Mesothelial cell of epicardium (in vitro differentiated cells): ENCODE results near the gene RHBDF1. TPM values are rescaled to one million over a fixed set of nuclear protein-coding genes. Genes with fewer than 3 reads are reported as not detected.
"Not testable (repeated sequence)": the region's sequence is repeated elsewhere in the genome, so short reads cannot be mapped to it uniquely, and the experiment has no call there.

Experiments
- DNase-seq, 2 experiments: peaks; one replicate each; pipeline ENCODE4 v3.0.0; 2021; ENCODE audit warnings: low spot score in 2 of 2; ENCODE audit not compliant: unreplicated experiment in 2 of 2
- H3K27ac Mint-ChIP-seq: 2 replicates; pipeline ENCODE4 v1.8.0; 2021; ENCODE audit warnings: mixed read lengths
- H3K27me3 Mint-ChIP-seq: 2 replicates; pipeline ENCODE4 v1.8.0; 2021; ENCODE audit warnings: low read depth, mixed read lengths
- H3K36me3 Mint-ChIP-seq: 2 replicates; pipeline ENCODE4 v1.8.0; 2021; ENCODE audit warnings: mixed read lengths
- H3K4me1 Mint-ChIP-seq: 2 replicates; pipeline ENCODE4 v1.8.0; 2021; ENCODE audit warnings: mixed read lengths
- H3K4me3 Mint-ChIP-seq: 2 replicates; pipeline ENCODE4 v1.8.0; 2021; ENCODE audit warnings: mild to moderate bottlenecking, moderate library complexity, mixed read lengths
- H3K9me3 Mint-ChIP-seq: 2 replicates; pipeline ENCODE4 v1.8.0; 2021; ENCODE audit warnings: mixed read lengths
- total RNA-seq: library from RNA; stranded (reverse); gene quantifications from 3 replicates; pipeline ENCODE4 v1.2.1, GENCODE V29; 2021
- TF ChIP-seq, protein P1 (sequence below): fragments of 200-600 bp; sonication (generic); IDR thresholded peaks from one replicate; pipeline ENCODE4 v1.5.0; 2021; ENCODE audit warnings: antibody characterized with exemption; ENCODE audit not compliant: unreplicated experiment

RHBDF1 gene
- total RNA-seq, 1 donor from 2014 or later: 81.2 TPM

- Mint-ChIP-seq H3K27me3 (no peaks in the 10 kb centered on the region), H3K9me3 (no peaks in the 10 kb centered on the region), H3K4me1 (peaks cover 14% of the 10 kb centered on the region), H3K36me3 (peaks cover 22% of the 10 kb centered on the region), H3K27ac (no peak overlapping the region), H3K4me3 (peak overlapping the region; percentile 30)
- no peak for DNase-seq
- TF ChIP-seq, protein P1, sequence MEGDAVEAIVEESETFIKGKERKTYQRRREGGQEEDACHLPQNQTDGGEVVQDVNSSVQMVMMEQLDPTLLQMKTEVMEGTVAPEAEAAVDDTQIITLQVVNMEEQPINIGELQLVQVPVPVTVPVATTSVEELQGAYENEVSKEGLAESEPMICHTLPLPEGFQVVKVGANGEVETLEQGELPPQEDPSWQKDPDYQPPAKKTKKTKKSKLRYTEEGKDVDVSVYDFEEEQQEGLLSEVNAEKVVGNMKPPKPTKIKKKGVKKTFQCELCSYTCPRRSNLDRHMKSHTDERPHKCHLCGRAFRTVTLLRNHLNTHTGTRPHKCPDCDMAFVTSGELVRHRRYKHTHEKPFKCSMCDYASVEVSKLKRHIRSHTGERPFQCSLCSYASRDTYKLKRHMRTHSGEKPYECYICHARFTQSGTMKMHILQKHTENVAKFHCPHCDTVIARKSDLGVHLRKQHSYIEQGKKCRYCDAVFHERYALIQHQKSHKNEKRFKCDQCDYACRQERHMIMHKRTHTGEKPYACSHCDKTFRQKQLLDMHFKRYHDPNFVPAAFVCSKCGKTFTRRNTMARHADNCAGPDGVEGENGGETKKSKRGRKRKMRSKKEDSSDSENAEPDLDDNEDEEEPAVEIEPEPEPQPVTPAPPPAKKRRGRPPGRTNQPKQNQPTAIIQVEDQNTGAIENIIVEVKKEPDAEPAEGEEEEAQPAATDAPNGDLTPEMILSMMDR: no peak
Measured at GRCh38 chr16:50769-51591, 21.5 kb downstream of the RHBDF1 start.

- Mint-ChIP-seq H3K4me1 (peaks cover 4% of the 10 kb centered on the region), H3K4me3 (no peak overlapping the region), H3K9me3 (no peaks in the 10 kb centered on the region), H3K36me3 (peaks cover 48% of the 10 kb centered on the region), H3K27me3 (no peaks in the 10 kb centered on the region), H3K27ac (no peak overlapping the region)
- no peak for DNase-seq
- TF ChIP-seq, protein P1: no peak
Measured at GRCh38 chr16:47234-47633, 25.2 kb downstream of the RHBDF1 start.

DNA sequence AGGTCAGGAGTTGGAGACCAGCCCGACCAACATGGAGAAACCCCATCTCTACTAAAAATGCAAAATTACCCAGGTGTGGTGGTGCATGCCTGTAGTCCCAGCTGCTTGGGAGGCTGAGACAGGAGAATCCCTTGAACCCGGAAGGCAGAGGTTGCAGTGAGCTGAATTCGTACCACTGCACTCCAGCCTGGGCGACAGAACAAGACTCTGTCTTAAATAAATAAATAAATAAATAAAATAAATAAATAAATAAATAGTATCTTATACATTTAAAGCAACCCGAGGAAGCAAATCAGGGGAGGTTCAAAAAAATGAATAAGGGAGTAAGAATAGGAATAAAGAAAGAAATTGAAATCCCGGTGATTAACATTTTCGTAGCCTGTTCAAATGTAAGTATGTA is 25.9 kb downstream of the RHBDF1 start:
- not testable (repeated sequence) for H3K4me1 Mint-ChIP-seq, H3K27me3 Mint-ChIP-seq, H3K27ac Mint-ChIP-seq, H3K9me3 Mint-ChIP-seq, H3K4me3 Mint-ChIP-seq, DNase-seq
- H3K36me3 Mint-ChIP-seq: peaks cover 53% of the 10 kb centered on the region

GRCh38 chr16:45454-45853 is 27.0 kb downstream of the RHBDF1 start:
- Mint-ChIP-seq H3K27ac (no peak overlapping the region), H3K27me3 (no peaks in the 10 kb centered on the region), H3K9me3 (peaks cover 5% of the 10 kb centered on the region), H3K4me1 (no peaks in the 10 kb centered on the region), H3K4me3 (no peak overlapping the region), H3K36me3 (peaks cover 49% of the 10 kb centered on the region)
- DNase-seq: no peak
- TF ChIP-seq, protein P1: no peak

- Mint-ChIP-seq H3K36me3 (peaks cover 46% of the 10 kb centered on the region), H3K27ac (no peak overlapping the region), H3K27me3 (no peaks in the 10 kb centered on the region), H3K9me3 (peaks cover 5% of the 10 kb centered on the region), H3K4me1 (no peaks in the 10 kb centered on the region), H3K4me3 (no peak overlapping the region)
- no peak for DNase-seq
- TF ChIP-seq, protein P1: no peak
Measured at GRCh38 chr16:44655-45054, 27.8 kb downstream of the RHBDF1 start.

GRCh38 chr16:43294-43693 is 29.1 kb downstream of the RHBDF1 start:
- Mint-ChIP-seq H3K27me3 (no peaks in the 10 kb centered on the region), H3K4me1 (no peaks in the 10 kb centered on the region), H3K27ac (no peak overlapping the region), H3K4me3 (no peak overlapping the region), H3K9me3 (peaks cover 5% of the 10 kb centered on the region), H3K36me3 (peaks cover 47% of the 10 kb centered on the region)
- no peak for DNase-seq
- TF ChIP-seq, protein P1: no peak
